GM18870 (cell line): ENCODE data around the gene SUPT6H.
"Not testable (repeated sequence)": the region's sequence is repeated elsewhere in the genome, so short reads cannot be mapped to it uniquely, and the experiment has no call there.

ENCODE experiments used
- ATAC-seq: cut with Tn5 transposase; IDR thresholded peaks from one replicate; pipeline ENCODE4 v1.9.1; 2021; ENCODE audit warnings: moderate library complexity; ENCODE audit not compliant: unreplicated experiment

The SUPT6H gene

GRCh38 chr17:28717578-28718332, 55.8 kb downstream of the SUPT6H start, which contains the start of gene RAB34:
RAB34 (minus strand) TSS chr17:28717868; CDS start chr17:28717266, 602 bp downstream.
- ATAC-seq, result no peak

- no peak for ATAC-seq
Observed at GRCh38 chr17:28718333-28719020, 56.5 kb downstream of the SUPT6H start.

- no peak for ATAC-seq
Observed at GRCh38 chr17:28719021-28719433, 57.0 kb downstream of the SUPT6H start.

GRCh38 chr17:28720247-28720996, 58.4 kb downstream of the SUPT6H start:
- ATAC-seq, result no peak

- not testable (repeated sequence) for ATAC-seq
Observed at GRCh38 chr17:28720997-28721329, 59.0 kb downstream of the SUPT6H start.

- no peak for ATAC-seq
Observed at GRCh38 chr17:28722417-28723158, 60.6 kb downstream of the SUPT6H start.

GRCh38 chr17:28723159-28723835, 61.3 kb downstream of the SUPT6H start:
- ATAC-seq, result no peak

GRCh38 chr17:28723836-28724499, 62.0 kb downstream of the SUPT6H start:
- not testable (repeated sequence) for ATAC-seq

- no peak for ATAC-seq
Observed at GRCh38 chr17:28724500-28725165, 62.6 kb downstream of the SUPT6H start.

- no peak for ATAC-seq
Observed at GRCh38 chr17:28725166-28725659, 63.2 kb downstream of the SUPT6H start.

- ATAC-seq, result no peak
Observed at GRCh38 chr17:28725660-28726225, 63.7 kb downstream of the SUPT6H start.

GRCh38 chr17:28726226-28726626, 64.2 kb downstream of the SUPT6H start, which contains the start of gene TLCD1:
TLCD1 (minus strand) TSS chr17:28726233; CDS start chr17:28726097, 136 bp downstream.
- peak; percentile 0 for ATAC-seq

GRCh38 chr17:28726627-28727491, 64.9 kb downstream of the SUPT6H start:
- peak; percentile 35 for ATAC-seq

- ATAC-seq, result peak; percentile 22
Observed at GRCh38 chr17:28728364-28729200, 66.6 kb downstream of the SUPT6H start, which contains the start of gene NEK8. NEK8 (plus strand) TSS chr17:28728788; CDS start chr17:28728814, 26 bp downstream.

- ATAC-seq, result no peak
Observed at GRCh38 chr17:28729950-28730330, 67.9 kb downstream of the SUPT6H start.

GRCh38 chr17:28733346-28733745, 71.3 kb downstream of the SUPT6H start:
- no peak for ATAC-seq
